ENCODE data around the gene KCND1. TPM values are rescaled to one million over a fixed set of nuclear protein-coding genes. Genes with fewer than 3 reads are reported as not detected.

Gene KCND1
- total and polyA plus RNA-seq, 2 of the 4 experiments (the other 2 are of a cell fraction), result 0.36 to 1.8 TPM

- POLR2A ChIA-PET (ENCODE audit: unreplicated experiment), result no interaction called here
- WGBS, 2 experiments (ENCODE audit: extremely low coverage in 2 of 2, insufficient read length in 1 of 2), result 72% methylated on average over 2 of the region's 6 CpGs; no CpG with 5 or more reads in 1 of the 2 experiments
Measured at GRCh38 chrX:48996969-48997368, 25.3 kb upstream of the KCND1 start.

More at GRCh38 chrX:48996969-48997368, 25.3 kb upstream of the KCND1 start:
- Histone ChIP-seq H2BK15ac (ENCODE audit: low read depth, low read length) (no peak overlapping the region), H2BK5ac (ENCODE audit: low read depth, low read length, poor library complexity, severe bottlenecking) (no peak overlapping the region), H2AK9ac (replicated peaks; ENCODE audit: low read depth, low read length, poor library complexity) (no peak overlapping the region), H3K27me3 (ENCODE audit: control insufficient read depth, insufficient read depth, low read length) (no peaks in the 10 kb centered on the region), H3K4me3 (ENCODE audit: insufficient read depth, low read depth, low read length) (no peak overlapping the region), H3K56ac (ENCODE audit: extremely low read depth, insufficient read depth, low read length) (no peak overlapping the region), H2AFZ (replicated peaks; ENCODE audit: low read length, poor library complexity) (no peak overlapping the region), H4K5ac (ENCODE audit: low read depth, low read length) (no peak overlapping the region), H2AK5ac (ENCODE audit: low read depth, low read length) (no peak overlapping the region), H3K4ac (ENCODE audit: low read depth, low read length) (no peak overlapping the region), H3K27ac (ENCODE audit: insufficient read depth, low read length) (no peak overlapping the region), H3K18ac (ENCODE audit: low read depth, low read length) (no peak overlapping the region), H3K23ac (ENCODE audit: low read depth, low read length) (no peak overlapping the region), H3K36me3 (ENCODE audit: control insufficient read depth, insufficient read depth, low read length) (peaks cover 18% of the 10 kb centered on the region), H3K9ac (ENCODE audit: low read depth, low read length) (no peak overlapping the region), H4K8ac (ENCODE audit: low read depth in 2 of 2, low read length in 2 of 2) (no peak overlapping the region), H3K9me1 (ENCODE audit: insufficient read depth, low read length) (no peaks in the 10 kb centered on the region), H4K20me1 (ENCODE audit: insufficient read depth, low read length) (no peaks in the 10 kb centered on the region), H4K91ac (ENCODE audit: insufficient read depth, low read depth, low read length) (no peak overlapping the region), H2BK120ac (ENCODE audit: low read depth, low read length) (no peak overlapping the region), H3K14ac (replicated peaks; ENCODE audit: low read depth, low read length) (no peak overlapping the region), H2BK20ac (ENCODE audit: low read depth, low read length) (no peak overlapping the region), H3K9me3 (ENCODE audit: control insufficient read depth, insufficient read depth, low read length) (no peaks in the 10 kb centered on the region), H3K4me2 (ENCODE audit: low read depth, low read length) (no peak overlapping the region), H3K4me1 (ENCODE audit: control insufficient read depth, insufficient read depth, low read length) (no peaks in the 10 kb centered on the region; the same call in 1 of the 2 replicates), H3K79me1 (ENCODE audit: low read depth in 1 of 2, low read length in 2 of 2) (peaks cover 7 to 33% of the 10 kb centered on the region in 2 experiments)
- TF ChIP-seq USF2 (IDR thresholded peaks at IDR 0.05; ENCODE audit: low read depth, low read length) (no peak), SMC3 (IDR thresholded peaks at IDR 0.05; ENCODE audit: low read depth, low read length) (no peak), ELK1 (IDR thresholded peaks at IDR 0.05; ENCODE audit: borderline replicate concordance, low read depth, low read length) (no peak), RCOR1 (IDR thresholded peaks at IDR 0.05; ENCODE audit: insufficient replicate concordance, low read length) (no peak), CEBPB (IDR thresholded peaks at IDR 0.05; ENCODE audit: low read depth, low read length) (no peak), CHD1 (IDR thresholded peaks at IDR 0.05; ENCODE audit: low read depth, low read length) (no peak), NFE2L2 (IDR thresholded peaks at IDR 0.05; ENCODE audit: low read depth, low read length) (no peak), RFX5 (IDR thresholded peaks at IDR 0.05; ENCODE audit: low read depth, low read length) (no peak), MAFK (IDR thresholded peaks at IDR 0.05; ENCODE audit: low read depth, low read length) (no peak), MAZ (IDR thresholded peaks at IDR 0.05; ENCODE audit: borderline replicate concordance, low read depth, low read length) (no peak)
- ATAC-seq (ENCODE audit: low read depth) (no peak), DNase-seq (no peak)
- CTCF ChIA-PET, result no interaction called here
- dilution Hi-C loops (cut with HindIII; ENCODE audit: low sequenced_read_pairs, unreplicated experiment), result no loop called here
- intact Hi-C loops (cut with micrococcal nuclease), result no loop called here
- no TSS peak for BruUV-seq (replicated peaks)
- in situ Hi-C loops (cut with MboI; ENCODE audit: low sequenced_read_pairs), result no loop called here

Measured in IMR-90 (cell line).